AG20443 (cell line): ENCODE data around the gene CAMSAP2.
A peak's percentile ranks its signal among the peaks of the same experiment; 100 is the strongest.
"Not testable (repeated sequence)": the region's sequence is repeated elsewhere in the genome, so short reads cannot be mapped to it uniquely, and the experiment has no call there.

Experiments used
- DNase-seq: peaks from one replicate; pipeline ENCODE4 v3.0.0; 2012; ENCODE audit warnings: low spot score, mixed read lengths

The CAMSAP2 gene

DNA sequence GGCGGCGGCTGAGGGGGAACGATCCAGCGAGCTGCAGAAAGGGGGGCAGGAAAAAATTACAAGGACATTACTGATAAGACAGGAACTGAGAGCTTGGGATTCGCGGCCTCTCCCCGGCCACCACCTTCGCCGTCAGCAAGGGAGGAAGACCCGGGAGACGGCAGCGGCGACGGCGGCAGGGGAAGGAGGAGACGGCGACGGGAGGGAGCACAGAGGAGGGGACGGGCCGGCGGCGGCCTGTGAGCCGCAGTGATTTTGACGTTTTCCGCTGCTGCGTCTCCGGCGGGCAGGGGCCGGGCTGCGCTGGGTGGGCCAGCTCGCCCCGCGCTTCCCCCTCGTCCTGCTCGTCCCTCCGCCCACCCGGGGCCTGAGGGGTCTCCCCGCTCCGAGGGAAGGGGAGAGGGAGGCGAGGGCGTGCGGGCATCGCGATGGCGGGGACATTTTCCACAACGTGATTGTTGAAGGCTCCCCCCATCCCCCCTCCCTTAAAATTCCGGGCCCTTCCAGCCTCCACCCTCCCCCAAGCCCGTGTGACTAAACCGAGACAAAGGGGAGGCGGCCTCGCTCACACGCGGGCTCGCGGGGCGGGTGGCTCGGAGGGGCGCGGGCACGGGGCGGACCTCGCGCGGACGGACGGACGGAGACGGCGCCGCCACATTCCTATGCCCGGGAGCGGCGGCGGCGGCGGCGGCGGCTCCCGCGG is 407 bp downstream of the CAMSAP2 start:
- peak; percentile 92 for DNase-seq

DNA sequence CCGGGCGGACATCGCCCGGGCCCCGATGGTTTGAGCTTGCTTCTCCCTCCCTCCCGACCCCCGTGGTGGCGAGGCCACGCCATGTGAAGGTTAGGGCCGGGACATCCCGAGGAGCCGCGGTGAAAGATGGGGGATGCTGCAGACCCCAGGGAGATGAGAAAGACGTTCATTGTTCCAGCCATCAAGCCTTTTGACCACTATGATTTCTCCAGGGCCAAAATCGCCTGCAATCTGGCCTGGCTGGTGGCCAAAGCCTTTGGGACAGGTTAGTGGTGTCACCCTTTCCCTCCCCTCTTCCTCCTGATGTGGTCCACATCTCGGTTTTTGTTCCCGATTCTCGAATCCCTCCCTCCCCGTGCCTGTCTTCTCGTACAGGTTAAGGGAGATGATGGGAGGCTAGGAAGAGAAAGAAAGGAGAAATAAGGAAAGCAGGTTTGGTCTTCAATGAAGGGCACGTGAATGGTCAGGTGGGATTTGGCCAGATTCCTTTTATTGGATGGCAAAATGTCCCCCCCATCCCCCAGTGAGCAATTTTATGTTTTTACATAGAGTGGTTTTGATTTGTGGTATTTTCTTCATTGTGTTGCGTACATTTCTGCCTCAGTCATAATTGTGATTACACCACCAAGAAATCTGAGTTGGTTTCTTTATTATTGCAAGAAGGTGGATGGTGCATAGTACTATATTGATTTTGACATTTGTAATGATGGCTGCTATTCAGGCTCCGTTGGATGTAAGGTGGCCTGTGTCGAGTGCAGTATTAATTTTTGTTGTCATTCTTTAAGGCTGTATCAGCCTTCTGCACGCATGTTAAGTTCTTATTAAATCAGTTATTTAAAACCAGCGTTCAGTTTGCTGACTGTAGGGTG is 1.2 kb downstream of the CAMSAP2 start:
- DNase-seq, result no peak

DNA sequence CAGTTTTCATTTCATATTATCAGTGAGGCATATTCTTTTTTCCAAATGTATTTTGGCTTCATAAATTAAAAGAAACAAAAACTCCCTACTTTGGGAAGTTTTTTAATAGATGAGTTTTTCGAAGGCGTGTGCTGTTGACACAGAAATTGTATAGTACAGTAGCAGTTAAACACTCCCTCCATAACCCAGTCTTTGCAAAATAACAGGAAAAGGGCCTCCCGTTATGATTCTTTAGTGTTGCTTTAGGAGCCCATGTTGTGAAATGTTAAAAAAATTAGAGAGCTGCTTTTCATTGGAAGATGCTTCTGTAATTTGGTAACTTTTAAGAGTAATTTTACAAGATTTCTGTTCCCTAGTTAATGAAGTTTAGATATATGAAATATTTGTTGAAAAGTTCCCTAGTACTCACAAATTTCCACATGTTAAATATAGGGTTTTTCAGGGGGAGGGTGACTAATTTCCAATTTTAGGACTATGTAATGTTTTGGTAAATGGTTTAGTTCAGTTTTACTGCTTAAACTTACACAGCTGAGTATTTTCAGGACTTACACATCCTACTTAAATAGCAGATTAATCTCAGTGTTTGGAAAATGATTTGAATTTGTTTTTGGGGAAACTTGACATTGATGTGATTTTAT is 2.0 kb downstream of the CAMSAP2 start:
- DNase-seq, result no peak

DNA sequence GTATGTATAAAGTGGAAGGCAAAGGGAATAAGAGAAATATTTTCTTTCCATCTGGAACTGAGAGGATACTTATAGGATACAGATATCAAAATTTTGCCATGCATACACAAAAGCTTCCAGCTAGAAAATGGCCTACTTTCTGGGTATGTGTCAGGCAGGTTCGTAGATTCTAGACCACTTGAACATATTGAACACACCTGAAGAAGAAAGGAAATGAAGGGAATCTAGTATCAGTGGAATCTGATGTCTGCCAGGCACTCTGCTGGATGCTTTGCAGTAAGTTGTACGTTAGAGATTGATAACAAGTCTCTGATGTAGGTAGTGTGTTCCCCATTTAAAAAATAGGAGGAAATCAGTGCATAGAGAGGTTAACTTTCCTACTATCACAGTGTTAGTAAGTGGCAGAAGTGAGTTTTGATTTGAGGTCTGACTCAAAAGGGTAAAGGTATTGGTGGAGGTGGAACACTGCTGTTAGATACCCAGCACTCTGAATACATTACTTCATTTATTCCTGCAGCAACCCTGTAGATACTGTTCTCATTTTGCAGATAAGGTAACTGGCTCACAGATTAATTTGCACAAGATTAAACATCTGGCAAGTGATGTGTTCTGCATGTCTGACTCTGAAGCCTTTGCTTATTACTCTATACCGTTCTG is 3.0 kb downstream of the CAMSAP2 start:
- DNase-seq, result no peak

DNA sequence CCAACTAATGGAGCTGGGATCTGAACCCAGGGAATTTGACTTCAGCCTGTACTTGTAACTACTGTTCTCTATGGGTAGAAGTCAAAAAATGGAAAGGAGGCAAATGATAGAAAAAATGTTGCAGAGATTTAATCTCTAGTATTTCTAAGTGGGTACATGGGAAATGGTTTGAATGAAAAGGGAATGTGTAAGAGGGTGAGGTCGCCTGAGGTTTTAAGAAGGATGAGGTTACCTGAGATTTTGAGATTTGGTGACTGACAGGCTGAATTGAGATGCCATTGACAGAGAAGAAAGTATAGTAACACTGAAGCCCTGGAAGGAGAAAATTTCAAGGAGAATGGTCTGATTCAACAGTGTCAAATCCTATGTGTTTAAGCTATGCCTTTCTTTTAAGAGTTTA is 5.5 kb downstream of the CAMSAP2 start:
- no peak for DNase-seq

DNA sequence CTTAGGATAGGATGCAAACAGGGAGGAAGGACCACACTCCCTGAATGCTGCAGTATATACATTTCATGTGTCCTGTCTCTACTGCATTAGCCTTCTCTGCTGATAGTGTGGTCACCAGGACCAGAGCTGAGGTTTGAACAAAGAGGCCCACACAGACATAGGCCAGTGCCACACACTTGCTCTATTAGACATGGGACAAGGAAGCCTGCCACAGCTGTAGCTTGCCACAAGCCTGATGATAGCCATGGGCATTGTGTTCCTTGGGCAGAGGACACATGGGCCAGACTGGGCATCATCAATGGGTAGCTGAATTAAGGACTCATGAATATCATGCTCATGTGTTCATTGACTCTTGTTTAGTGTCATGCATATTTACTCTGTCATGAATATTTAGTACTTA is 10.4 kb downstream of the CAMSAP2 start:
- DNase-seq, result no peak

DNA sequence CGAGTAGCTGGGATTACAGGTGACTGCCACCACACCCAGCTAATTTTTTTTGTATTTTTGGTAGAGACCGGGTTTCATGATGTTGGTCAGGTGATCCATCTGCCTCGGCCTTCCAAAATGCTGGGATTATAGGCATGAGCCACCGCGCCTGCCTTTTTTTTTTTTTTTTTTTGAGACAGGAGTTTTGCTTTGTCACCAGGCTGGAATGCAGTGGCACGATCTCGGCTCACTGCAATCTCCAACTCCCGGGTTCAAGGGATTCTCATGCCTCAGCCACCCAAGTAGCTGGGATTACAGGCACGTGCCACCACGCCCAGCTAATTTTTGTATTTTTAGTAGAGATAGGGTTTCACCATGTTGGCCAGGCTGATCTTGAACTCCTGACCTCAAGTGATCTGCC is 12.1 kb downstream of the CAMSAP2 start:
- DNase-seq, result not testable (repeated sequence)

DNA sequence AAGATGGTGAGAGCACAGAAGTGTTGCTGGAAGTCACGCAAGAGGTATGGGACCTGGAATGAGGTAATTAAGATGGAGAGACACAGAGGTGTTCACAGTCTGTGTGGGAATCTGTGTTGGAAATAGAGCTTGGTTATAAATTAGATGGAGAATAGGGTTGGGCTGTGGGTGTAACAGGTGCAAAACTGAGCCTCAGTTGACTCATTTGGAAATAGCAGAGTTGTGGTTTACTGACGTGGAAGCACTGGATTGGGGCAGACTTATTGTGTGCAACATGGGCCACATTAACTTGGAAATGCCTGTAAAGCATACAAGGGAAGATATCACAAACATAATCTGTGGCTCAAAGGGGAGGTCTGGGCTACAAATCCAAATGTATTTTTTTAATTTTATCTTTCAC is 13.0 kb downstream of the CAMSAP2 start:
- DNase-seq, result no peak

DNA sequence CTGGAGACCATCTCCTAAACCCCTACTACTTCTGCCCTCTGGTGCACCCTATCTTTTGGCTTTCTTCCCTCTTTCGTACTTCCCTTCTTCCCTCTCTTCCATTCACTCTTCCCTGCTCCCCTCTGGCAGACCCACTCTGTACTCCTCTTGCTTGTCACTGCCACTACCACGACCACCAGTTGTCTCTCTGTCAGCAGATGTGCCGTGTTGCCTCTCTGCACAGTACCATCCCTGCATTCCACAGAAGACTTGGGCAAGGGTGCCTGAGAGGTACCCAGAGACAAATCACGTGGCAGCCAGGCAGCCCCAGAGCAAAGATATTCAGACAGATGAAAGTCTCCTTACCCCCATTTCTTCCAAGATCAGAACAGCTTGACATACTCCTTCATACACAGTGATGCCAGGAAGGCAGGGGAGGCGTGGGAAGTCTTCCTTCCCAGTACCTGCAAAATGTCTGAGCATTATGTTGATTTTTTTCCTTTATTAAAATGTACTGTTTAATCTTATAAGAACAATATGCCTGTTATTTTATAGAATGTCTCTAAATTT is 15.0 kb downstream of the CAMSAP2 start:
- no peak for DNase-seq

DNA sequence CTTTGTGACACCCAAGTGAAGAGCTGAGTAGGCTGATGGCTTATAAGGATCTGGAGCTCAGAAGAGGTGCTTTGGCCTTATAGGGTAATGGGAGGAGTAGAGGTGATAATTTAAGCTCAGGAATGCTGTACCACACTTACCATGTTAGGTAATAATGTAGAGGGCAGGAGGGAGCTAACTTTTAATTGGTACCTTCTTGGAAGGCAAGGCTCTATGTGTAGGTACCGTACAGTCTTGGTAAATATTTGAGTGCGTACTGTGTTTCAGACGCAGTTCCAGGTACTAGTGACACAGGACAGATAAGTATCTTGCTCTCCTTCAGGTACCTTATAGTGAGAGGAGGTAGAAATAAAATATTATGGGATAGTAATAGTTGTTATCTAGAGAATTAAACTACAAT is 16.8 kb downstream of the CAMSAP2 start:
- DNase-seq, result no peak

DNA sequence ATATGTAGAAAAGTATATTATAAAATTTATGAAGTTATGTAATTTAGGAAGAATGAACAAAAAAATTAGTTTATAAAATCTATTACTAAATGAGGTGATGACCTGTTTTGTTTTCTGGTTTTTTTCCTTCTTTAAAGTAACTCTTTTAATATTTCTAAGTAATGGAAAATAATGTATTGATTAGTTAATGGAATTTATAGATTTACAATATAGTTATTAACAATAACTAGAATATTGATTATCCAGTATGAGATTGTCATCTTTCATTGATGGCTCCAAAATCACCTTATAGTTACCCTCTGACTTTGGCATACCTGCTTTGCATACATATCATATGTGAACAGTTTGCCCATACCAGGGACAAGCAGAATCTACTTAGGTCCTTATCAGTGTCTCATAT is 23.4 kb downstream of the CAMSAP2 start:
- no peak for DNase-seq

DNA sequence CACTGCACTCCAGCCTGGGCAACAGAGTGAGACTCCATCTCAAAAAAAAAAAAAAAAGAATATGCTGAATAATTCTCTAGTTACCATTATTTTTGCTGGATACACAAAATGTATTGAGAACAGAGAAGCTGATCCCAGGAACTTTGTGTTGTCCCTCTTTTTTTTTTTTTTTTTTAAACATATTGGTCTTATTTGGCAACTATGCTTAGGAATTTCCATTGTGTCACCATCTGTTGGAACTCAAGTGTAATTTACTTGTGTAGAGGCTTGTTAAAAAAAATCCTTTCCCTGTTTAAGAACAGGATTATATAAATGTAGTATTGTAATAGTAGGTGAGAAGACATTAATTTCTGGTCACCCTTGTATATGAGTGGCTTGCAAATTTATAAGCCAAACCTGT is 28.6 kb downstream of the CAMSAP2 start:
- DNase-seq, result peak; percentile 21

DNA sequence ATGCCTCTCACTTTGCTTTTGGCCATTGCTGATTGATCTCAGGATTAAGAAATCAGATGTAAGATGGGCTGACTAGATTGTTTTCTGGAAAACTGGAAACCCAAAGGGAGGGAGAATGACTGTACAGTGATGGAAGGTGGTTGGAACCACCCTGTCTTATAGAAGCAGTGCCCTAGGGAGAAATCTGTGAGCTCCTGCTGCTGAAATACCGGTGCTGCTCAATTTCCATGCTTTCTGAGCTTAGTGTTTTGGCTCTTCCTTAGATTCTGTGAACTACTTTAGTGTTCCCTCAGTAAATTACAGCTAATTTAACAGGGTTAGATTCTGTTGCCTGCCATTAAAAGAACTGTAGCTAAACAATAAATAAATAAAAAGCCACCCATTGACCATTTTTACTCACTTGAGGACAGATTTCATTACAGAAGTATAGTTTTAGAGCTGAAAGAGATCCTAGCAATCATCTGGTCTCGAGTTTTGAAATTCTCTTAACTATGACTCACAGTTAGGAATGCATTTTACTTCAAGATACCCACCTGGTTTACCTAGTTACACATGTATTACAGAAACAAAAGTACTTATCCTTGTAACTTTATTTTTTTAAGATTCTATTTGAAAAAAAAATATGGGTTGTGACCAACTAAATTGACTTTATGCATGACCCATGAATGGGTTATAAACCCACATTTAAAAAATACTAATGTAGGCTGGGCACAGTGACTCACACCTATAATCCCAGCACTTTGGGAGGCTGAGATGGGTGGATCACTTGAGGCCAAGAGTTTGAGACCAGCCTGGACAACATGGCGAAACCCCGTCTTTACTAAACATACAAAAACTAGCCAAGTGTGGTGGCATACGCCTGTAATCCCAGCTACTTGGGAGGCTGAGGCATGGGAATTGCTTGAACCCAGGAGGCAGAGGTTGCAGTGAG is 33.2 kb downstream of the CAMSAP2 start:
- no peak for DNase-seq

DNA sequence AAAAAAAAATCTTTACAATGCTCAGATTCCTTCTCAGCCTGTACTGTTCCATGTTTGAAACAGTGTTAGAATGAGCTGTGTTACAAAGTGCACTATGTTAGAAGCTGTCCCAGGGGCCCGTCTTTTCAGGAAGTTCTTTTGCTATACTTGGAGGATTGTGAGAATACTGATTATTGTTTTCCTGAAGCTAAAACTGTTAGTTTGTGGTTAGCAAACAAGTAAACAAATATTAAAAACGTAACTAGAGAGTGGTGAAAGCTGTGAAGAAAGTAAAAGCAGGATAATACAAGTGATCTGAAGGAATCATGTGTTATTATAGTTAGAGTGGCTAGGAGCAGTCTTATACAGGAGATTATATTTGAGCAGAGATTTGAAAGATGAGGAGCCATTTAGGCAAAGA is 35.6 kb downstream of the CAMSAP2 start:
- DNase-seq, result no peak

DNA sequence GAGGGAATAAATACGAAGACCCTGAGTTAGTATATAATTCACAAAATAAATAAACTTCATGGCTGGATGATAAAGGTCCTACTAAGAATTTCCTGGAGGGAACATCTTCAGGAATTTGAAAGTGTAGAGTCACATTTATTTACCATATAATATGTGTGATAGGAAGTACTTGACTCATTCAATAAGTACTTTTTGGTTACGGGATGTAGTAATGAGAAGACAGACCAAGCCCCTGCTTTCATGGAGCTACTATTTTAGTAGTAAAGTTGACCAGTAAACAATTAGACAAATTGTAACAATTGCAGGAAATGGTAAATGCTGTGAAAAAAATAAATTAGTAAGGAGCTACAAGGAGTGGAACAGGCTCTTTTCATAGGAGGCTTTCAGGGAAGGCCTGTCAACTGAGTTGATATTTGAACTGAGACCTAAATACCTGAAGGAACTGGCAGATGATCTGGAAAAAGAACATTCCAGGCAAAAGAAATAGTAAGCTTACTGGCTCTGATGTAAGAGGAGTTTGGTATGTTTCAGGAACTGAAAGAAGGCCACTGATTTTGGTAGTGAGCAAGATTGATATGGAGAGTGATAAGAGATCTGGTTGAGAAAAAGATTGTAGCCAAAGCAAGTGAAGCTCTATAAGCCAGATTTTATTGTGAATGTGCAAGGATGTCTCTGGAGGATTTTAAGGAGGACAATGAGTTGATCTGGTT is 36.2 kb downstream of the CAMSAP2 start:
- no peak for DNase-seq

DNA sequence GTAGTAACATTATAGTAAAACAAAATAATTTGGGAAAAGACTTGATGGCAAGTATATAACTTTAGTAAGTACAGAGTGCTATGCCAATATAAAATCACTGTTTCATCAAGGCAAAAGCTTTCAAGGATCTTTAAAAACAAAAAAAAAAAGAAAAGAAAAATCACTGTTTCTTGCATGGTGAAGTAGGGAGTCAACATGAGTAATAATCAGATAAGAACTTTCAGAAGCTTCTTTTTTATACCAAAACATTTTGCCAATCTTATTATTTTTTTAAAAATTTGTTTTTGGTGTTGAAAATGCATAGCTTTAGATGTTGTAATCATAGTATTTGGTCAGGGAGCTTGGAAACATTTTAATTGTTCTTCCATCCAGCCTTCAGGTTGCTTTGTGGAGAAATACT is 37.2 kb downstream of the CAMSAP2 start:
- DNase-seq, result peak; percentile 18

DNA sequence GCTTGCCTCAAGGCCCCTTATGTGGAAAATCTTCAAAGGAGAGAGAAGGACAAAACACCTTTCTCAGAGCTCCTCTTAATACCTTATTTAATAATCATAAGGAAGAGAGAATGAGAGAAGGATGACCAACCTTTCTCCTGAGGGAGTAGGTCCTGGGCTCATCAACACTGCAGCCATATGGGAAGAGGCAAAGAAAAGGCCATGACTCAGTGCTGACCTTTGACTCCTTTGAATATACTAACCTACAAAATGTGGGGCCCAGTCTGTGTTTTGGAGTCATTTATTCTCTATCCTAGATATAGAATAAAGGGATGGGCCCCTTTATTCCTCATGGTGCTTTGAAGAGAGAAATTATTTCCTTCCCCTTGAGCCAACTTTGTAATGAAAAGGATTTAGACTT is 38.3 kb downstream of the CAMSAP2 start:
- no peak for DNase-seq

DNA sequence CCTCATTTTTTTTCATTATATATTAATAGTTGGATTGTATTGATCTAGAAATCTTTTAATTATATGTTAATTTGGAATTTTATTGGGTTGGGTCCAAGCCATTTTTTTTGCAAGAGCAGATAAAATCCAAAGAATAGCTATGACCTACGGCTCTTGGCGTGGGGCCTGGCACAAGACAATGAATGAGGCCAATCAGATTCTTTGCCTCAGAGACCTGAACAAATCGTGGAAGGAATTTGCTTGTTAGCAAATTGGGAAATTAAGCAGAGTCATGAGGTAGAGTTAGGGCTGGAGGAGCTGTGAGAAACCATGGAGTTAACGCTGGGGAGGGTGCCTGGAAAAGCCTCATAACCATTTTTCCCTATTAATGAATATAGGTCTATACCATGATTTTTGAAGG is 40.1 kb downstream of the CAMSAP2 start:
- no peak for DNase-seq

DNA sequence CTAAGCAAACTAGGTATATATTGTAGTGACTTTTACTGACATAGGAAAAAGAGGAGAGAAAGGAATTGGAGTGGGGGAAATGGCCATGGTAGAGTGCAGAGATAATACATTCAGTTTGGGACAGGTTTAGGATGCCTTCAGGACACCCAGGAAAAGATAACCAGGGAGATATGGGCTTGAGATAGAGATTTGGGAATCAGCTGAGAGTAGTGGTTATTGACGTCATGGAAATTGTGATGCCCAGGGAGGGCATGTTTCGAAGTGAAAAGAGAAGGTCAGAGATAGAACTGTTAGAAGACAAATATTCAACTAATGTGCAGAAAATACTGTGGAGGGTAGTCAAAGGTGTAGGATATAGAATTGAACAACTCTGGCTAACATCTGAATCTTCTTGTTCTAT is 40.6 kb downstream of the CAMSAP2 start:
- no peak for DNase-seq

DNA sequence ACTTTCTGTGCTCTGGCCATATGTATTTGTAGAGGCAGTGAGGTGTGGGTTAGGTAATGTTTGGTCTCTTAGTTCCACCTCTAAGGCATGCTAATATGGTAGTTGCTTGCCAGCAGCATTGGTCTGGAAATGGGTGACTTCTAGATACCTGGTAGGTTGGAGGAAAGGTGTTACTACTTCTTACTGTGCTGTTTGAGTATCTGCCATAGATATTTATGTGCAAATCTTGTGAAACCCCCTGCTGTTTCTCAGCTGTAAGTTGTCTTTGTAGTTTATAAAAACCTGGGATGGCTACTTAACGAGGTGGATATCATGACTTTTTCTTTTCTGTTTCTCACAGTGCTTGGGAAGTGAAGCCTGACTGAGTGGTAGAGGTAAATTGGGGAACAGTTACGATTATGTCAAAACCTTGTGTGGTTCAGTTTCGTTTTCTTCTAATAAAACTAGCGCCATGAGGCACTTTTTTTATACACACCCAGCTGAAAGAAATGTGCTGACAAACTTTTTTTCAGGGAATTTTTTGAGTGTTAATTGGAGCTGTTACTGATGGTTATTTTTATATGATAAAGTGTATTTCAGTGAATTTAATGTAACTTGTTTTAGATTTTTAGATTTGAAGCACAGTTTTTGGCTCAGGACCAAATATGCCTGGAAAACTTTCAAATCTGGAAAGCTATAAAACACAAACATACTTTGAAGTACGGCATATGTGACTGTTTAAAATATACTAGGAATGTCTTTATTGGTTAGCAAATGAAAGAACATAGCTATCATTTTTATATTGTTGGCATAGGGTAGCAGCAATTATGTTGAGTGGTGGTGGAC is 42.1 kb downstream of the CAMSAP2 start:
- no peak for DNase-seq
